Thyroid gland (tissue), 4 donors: ENCODE results near the gene ARMC3. TPM values are rescaled to one million over a fixed set of nuclear protein-coding genes. Genes with fewer than 3 reads are reported as not detected.

Source experiments
- DNase-seq, 2 donors: peaks; one replicate each; pipeline ENCODE4 v3.0.0-alpha.2; 2019
- H3K27ac ChIP-seq, 3 donors: fragments of 200-600 bp; sonication (generic); 1 replicate in 2 of 3; 2 replicates in 1 of 3; pipeline ENCODE4 v1.5.1; 2016 to 2019; ENCODE audit warnings: mild to moderate bottlenecking in 1 of 3, moderate library complexity in 1 of 3
- H3K27me3 ChIP-seq: fragments of 200-600 bp; sonication (generic); one replicate; pipeline ENCODE4 v1.5.1; 2019
- H3K36me3 ChIP-seq, 2 donors: fragments of 200-600 bp; sonication (generic); one replicate each; pipeline ENCODE4 v1.5.1; 2016 to 2019
- H3K4me1 ChIP-seq, 2 donors: fragments of 200-600 bp; sonication (generic); one replicate each; pipeline ENCODE4 v1.5.1; 2017 to 2019
- H3K4me3 ChIP-seq, 3 donors: fragments of 200-600 bp; sonication (generic); replicated peaks in 1 of 3; 1 replicate in 2 of 3; 2 replicates in 1 of 3; pipeline ENCODE4 v1.5.1; 2016; ENCODE audit warnings: mild to moderate bottlenecking in 1 of 3
- H3K9me3 ChIP-seq: fragments of 200-600 bp; sonication (generic); one replicate; pipeline ENCODE4 v1.5.1; 2017
- POLR2A ChIP-seq, 2 donors: fragments of 450-650 bp; IDR thresholded peaks; one replicate each; pipeline ENCODE4 v1.6.1; 2017; ENCODE audit warnings: antibody characterized with exemption in 2 of 2, mild to moderate bottlenecking in 2 of 2, moderate library complexity in 1 of 2
- WGBS, 2 donors: methylation state at CpG; one replicate each; pipeline ENCODE4 v1.1.5; 2017; 5-methylcytosine and 5-hydroxymethylcytosine counted together
- intact Hi-C: fragments of 100-400 bp; cut with DNase I; formaldehyde crosslinking; loops from one replicate; pipeline ENCODE4 v1.15.1; 2023
- total RNA-seq, 4 donors: library from RNA; depleted of rRNA; stranded (reverse); fragments of >200 nt; gene quantifications; one replicate each; pipeline ENCODE4 v1.2.3, GENCODE V29; 2016
- TF ChIP-seq, protein P1 (sequence below), 6 experiments: fragments of 200-600 bp in 3 of 6; fragments of 450-650 bp in 3 of 6; sonication (generic) in 3 of 6; IDR thresholded peaks; one replicate each; pipeline ENCODE4 v1.5.1; 2016 to 2019; ENCODE audit warnings: antibody characterized with exemption in 6 of 6, mild to moderate bottlenecking in 2 of 6, inconsistent platforms in 1 of 6, moderate library complexity in 1 of 6

The ARMC3 gene
- total RNA-seq, 4 donors from 2014 or later = 0.13 to 0.73 (median 0.51) TPM

DNA sequence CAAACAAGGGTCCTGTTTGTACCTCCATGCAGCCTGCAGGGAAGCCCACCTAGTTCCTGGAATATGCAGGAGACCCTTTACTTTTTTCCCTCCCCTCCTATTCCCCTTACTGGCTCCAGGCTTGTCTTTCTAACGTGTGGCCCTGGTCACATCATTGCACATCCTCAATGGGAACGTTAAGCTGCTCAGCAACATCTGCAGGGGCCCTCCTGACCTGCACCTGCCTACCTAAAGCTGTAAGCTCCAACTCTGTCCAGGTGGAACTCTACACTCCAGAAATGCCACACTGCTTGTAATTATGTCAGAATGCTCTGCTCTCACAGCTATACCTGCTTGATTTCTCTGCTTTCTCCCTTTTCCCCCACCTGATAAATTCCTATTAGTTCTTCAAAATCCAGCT lies 72.1 kb downstream of the ARMC3 start:
- H3K4me3 ChIP-seq = no peak overlapping the region
- no peaks in the 10 kb centered on the region for H3K9me3 ChIP-seq
- TF ChIP-seq, protein P1, sequence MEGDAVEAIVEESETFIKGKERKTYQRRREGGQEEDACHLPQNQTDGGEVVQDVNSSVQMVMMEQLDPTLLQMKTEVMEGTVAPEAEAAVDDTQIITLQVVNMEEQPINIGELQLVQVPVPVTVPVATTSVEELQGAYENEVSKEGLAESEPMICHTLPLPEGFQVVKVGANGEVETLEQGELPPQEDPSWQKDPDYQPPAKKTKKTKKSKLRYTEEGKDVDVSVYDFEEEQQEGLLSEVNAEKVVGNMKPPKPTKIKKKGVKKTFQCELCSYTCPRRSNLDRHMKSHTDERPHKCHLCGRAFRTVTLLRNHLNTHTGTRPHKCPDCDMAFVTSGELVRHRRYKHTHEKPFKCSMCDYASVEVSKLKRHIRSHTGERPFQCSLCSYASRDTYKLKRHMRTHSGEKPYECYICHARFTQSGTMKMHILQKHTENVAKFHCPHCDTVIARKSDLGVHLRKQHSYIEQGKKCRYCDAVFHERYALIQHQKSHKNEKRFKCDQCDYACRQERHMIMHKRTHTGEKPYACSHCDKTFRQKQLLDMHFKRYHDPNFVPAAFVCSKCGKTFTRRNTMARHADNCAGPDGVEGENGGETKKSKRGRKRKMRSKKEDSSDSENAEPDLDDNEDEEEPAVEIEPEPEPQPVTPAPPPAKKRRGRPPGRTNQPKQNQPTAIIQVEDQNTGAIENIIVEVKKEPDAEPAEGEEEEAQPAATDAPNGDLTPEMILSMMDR (IDR thresholded peaks at IDR 0.05) = no peak
- no peak for TF ChIP-seq POLR2A (IDR thresholded peaks at IDR 0.05)
- intact Hi-C loops = no loop called here
- no peak for DNase-seq
- no peaks in the 10 kb centered on the region for H3K4me1 ChIP-seq
- WGBS, 2 donors = 54 to 71% methylated on average over 2 of the region's 2 CpGs
- H3K36me3 ChIP-seq = no peaks in the 10 kb centered on the region
- H3K27ac ChIP-seq = no peak overlapping the region
- H3K27me3 ChIP-seq = no peaks in the 10 kb centered on the region

DNA sequence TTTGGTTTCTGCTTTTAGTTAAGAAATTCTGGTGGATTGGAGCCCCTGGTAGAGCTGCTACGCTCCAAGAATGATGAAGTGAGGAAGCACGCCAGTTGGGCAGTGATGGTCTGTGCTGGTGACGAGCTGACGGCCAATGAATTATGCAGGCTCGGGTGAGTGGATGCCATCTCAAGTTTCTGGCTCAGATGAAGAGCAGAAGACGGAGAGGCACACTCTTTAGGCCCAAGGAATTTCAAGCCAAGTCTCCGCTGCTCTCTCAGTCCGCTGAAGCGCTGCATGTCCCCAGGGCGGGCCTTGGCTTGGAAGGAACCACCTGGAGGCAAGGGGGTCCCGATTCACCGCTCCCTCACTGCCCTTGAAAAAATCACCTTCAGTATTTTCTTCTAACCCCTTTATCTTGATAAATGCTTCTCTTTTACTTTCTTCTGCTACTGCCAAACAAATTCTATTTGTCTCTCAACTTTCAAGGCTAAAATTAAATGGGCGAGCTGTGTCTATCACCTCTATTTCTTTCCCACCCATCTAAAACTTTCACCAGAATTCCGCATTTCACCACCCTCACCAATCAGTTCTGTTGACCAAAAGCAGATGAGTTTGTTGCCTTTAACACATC lies 74.2 kb downstream of the ARMC3 start:
- intact Hi-C loops = no loop called here
- no peaks in the 10 kb centered on the region for H3K9me3 ChIP-seq
- no peak overlapping the region for H3K4me3 ChIP-seq
- H3K27ac ChIP-seq = no peak overlapping the region
- no peak for TF ChIP-seq POLR2A (IDR thresholded peaks at IDR 0.05)
- TF ChIP-seq, protein P1 (IDR thresholded peaks at IDR 0.05) = no peak
- H3K36me3 ChIP-seq = no peaks in the 10 kb centered on the region
- DNase-seq = peak; percentile 48 to 58
- H3K4me1 ChIP-seq = no peaks in the 10 kb centered on the region
- H3K27me3 ChIP-seq = no peaks in the 10 kb centered on the region
- 41 to 47% methylated on average over 14 of the region's 14 CpGs for WGBS, 2 donors

GRCh38 chr10:23005150-23005549 lies 77.3 kb downstream of the ARMC3 start:
- intact Hi-C loops = no loop called here
- H3K27me3 ChIP-seq = no peaks in the 10 kb centered on the region
- H3K9me3 ChIP-seq = no peaks in the 10 kb centered on the region
- no peaks in the 10 kb centered on the region for H3K36me3 ChIP-seq
- DNase-seq = no peak
- H3K27ac ChIP-seq = no peak overlapping the region
- no peak for TF ChIP-seq POLR2A (IDR thresholded peaks at IDR 0.05)
- TF ChIP-seq, protein P1 (IDR thresholded peaks at IDR 0.05) = no peak
- WGBS, 2 donors = 93 to 97% methylated on average over 12 of the region's 12 CpGs
- no peak overlapping the region for H3K4me3 ChIP-seq
- H3K4me1 ChIP-seq = no peaks in the 10 kb centered on the region

GRCh38 chr10:23013581-23014335 lies 85.9 kb downstream of the ARMC3 start:
- no peak overlapping the region for H3K27ac ChIP-seq
- 90 to 92% methylated on average over 3 of the region's 3 CpGs for WGBS, 2 donors
- no peak for TF ChIP-seq POLR2A (IDR thresholded peaks at IDR 0.05)
- TF ChIP-seq, protein P1 (IDR thresholded peaks at IDR 0.05) = no peak
- H3K4me1 ChIP-seq = no peaks in the 10 kb centered on the region
- no peaks in the 10 kb centered on the region for H3K36me3 ChIP-seq
- intact Hi-C loops = no loop called here
- DNase-seq = no peak
- no peaks in the 10 kb centered on the region for H3K27me3 ChIP-seq
- H3K9me3 ChIP-seq = no peaks in the 10 kb centered on the region
- no peak overlapping the region for H3K4me3 ChIP-seq

GRCh38 chr10:23015021-23015707 lies 87.3 kb downstream of the ARMC3 start:
- H3K4me1 ChIP-seq = no peaks in the 10 kb centered on the region
- H3K27me3 ChIP-seq = no peaks in the 10 kb centered on the region
- no peaks in the 10 kb centered on the region for H3K36me3 ChIP-seq
- DNase-seq = no peak
- WGBS, 2 donors = 91 to 93% methylated on average over 7 of the region's 7 CpGs
- intact Hi-C loops = no loop called here
- H3K27ac ChIP-seq = no peak overlapping the region
- TF ChIP-seq, protein P1 (IDR thresholded peaks at IDR 0.05) = no peak
- no peak for TF ChIP-seq POLR2A (IDR thresholded peaks at IDR 0.05)
- H3K4me3 ChIP-seq = no peak overlapping the region
- no peaks in the 10 kb centered on the region for H3K9me3 ChIP-seq
